Measurements from ENCODE around the gene BORCS5. TPM values are rescaled to one million over a fixed set of nuclear protein-coding genes. Genes with fewer than 3 reads are reported as not detected.

BORCS5 gene
- total RNA-seq, 1 donor from 2014 or later: 10.1 TPM

DNA sequence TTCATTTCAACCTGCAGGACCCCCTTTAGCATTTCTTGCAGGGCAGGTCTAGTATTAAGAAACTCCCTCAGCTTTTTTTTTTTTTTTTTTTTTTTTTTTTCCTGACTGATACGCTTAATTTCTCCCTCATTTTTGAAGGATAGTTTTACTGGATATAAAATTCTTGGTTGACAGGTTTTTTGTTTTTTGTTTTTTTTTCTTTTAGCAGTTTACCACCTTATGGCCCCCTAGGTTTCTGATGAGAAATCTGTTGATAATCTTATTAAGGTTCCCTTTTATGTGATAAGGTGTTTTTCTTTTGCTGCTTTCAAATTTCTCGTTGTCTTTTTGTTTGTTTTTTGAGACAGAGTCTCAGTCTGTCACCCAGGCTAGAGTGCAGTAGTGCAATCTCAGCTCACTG, 66.5 kb downstream of the BORCS5 start:
- intact Hi-C loops (cut with DNase I): no loop called here
- TF ChIP-seq, protein P1, sequence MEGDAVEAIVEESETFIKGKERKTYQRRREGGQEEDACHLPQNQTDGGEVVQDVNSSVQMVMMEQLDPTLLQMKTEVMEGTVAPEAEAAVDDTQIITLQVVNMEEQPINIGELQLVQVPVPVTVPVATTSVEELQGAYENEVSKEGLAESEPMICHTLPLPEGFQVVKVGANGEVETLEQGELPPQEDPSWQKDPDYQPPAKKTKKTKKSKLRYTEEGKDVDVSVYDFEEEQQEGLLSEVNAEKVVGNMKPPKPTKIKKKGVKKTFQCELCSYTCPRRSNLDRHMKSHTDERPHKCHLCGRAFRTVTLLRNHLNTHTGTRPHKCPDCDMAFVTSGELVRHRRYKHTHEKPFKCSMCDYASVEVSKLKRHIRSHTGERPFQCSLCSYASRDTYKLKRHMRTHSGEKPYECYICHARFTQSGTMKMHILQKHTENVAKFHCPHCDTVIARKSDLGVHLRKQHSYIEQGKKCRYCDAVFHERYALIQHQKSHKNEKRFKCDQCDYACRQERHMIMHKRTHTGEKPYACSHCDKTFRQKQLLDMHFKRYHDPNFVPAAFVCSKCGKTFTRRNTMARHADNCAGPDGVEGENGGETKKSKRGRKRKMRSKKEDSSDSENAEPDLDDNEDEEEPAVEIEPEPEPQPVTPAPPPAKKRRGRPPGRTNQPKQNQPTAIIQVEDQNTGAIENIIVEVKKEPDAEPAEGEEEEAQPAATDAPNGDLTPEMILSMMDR (IDR thresholded peaks at IDR 0.05): no peak
- no peak for DNase-seq

DNA sequence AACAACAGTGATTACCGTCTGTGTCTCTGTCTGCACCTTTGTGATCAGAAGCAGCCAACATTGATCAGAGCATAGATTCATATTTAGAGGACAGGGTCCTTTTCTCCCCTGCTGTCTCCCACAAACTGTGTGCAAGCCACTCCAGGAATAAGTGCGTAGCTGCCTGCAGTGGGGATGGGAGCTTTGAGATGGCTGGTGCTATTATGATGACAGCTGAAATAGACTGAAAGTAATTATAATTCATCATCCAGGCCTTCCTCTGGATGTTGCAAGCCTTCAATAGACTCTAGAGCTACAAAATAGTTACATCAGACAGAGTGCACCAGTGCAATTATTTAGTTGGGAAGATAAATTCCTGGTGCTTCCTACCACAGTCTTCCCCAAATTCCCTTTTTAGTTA, 68.1 kb downstream of the BORCS5 start:
- TF ChIP-seq, protein P1 (IDR thresholded peaks at IDR 0.05): no peak
- DNase-seq (no peak), ATAC-seq (peak; percentile 12 to 22)
- H3K4me3 ChIP-seq: no peak overlapping the region
- no peaks in the 10 kb centered on the region for H3K27me3 ChIP-seq (ENCODE audit: low read depth)
- H3K9me3 ChIP-seq: peaks cover 14% of the 10 kb centered on the region
- H3K36me3 ChIP-seq: no peaks in the 10 kb centered on the region
- H3K27ac ChIP-seq: peak overlapping the region; percentile 61
- peaks cover 29% of the 10 kb centered on the region for H3K4me1 ChIP-seq
- intact Hi-C loops (cut with DNase I): no loop called here

More for the DNA sequence above, 66.5 kb downstream of the BORCS5 start:
- Histone ChIP-seq H3K27ac (no peak overlapping the region), H3K27me3 (ENCODE audit: low read depth) (no peaks in the 10 kb centered on the region), H3K4me1 (peaks cover 18% of the 10 kb centered on the region), H3K9me3 (peaks cover 14% of the 10 kb centered on the region), H3K4me3 (no peak overlapping the region), H3K36me3 (no peaks in the 10 kb centered on the region)
- no peak for ATAC-seq

DNA sequence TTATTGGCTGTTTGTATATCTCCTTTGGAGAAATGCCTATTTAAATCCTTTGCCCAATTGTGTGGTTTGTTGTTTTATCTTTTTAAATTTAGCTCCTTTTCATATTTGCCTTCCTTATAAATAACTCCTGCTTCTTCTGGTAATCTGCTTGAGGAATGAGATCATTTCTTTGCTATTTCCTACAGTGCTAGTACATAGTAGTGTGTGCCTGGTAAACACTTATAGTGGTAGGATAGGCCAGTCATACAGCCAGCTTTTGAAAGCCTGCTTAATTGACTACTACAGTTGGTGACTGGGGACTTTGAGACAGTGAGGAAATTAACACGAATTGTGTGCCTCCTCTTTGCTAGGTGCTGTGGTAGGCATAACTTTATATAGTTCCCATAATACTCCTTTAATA, 68.7 kb downstream of the BORCS5 start:
- DNase-seq (no peak), ATAC-seq (peak; percentile 96 to 97)
- Histone ChIP-seq H3K4me3 (no peak overlapping the region), H3K4me1 (peaks cover 31% of the 10 kb centered on the region), H3K27ac (peak overlapping the region; percentile 61), H3K36me3 (no peaks in the 10 kb centered on the region), H3K27me3 (ENCODE audit: low read depth) (no peaks in the 10 kb centered on the region), H3K9me3 (peaks cover 14% of the 10 kb centered on the region)
- TF ChIP-seq, protein P1 (IDR thresholded peaks at IDR 0.05): no peak
- intact Hi-C loops (cut with DNase I): no loop called here

DNA sequence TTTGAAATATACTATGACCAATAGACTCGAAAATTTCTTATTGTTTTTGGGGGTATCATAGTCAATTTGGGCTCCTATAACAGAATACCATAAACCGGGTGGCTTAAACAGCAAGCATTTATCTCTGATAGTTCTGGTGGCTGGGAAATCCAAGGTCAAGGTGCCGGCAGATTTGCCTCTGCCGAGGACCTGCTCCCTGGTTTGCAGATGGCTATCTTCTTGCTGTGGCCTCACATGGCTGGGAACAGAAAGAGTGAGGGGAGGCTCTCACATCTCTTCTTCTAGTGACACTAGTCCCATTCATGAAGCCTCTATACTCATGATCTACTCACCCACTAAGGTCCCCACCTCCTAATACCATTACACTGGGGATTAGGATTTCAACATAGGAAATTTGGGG, 70.7 kb downstream of the BORCS5 start:
- ATAC-seq (no peak), DNase-seq (no peak)
- Histone ChIP-seq H3K9me3 (peaks cover 14% of the 10 kb centered on the region), H3K27me3 (ENCODE audit: low read depth) (no peaks in the 10 kb centered on the region), H3K36me3 (no peaks in the 10 kb centered on the region), H3K4me3 (no peak overlapping the region), H3K27ac (peak overlapping the region; percentile 31), H3K4me1 (peaks cover 50% of the 10 kb centered on the region)
- intact Hi-C loops (cut with DNase I): no loop called here
- TF ChIP-seq, protein P1 (IDR thresholded peaks at IDR 0.05): no peak

DNA sequence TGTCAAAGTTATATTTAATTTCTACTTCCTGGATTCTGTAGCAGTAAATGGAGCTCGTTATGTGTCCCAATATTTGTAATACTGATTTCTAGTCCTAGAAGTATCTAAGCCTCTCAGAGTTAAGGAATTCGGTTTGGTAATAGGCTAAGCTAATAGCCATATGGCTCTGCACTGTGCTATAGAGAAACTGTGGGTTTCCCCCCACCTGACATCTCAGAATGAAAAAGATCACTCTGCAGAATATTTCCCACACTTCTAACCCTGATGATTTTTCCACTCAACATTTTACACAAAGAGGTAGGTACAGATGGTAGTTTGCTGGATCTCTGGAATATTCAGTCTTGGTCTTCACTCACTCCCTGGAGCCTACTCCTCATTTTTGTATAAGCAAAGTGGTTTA, 71.2 kb downstream of the BORCS5 start:
- H3K4me1 ChIP-seq: peaks cover 55% of the 10 kb centered on the region
- H3K9me3 ChIP-seq: peaks cover 11% of the 10 kb centered on the region
- TF ChIP-seq, protein P1 (IDR thresholded peaks at IDR 0.05): no peak
- no peaks in the 10 kb centered on the region for H3K36me3 ChIP-seq
- no peaks in the 10 kb centered on the region for H3K27me3 ChIP-seq (ENCODE audit: low read depth)
- intact Hi-C loops (cut with DNase I): no loop called here
- H3K4me3 ChIP-seq: no peak overlapping the region
- peak in 1 of 2 donors; percentile 38 for ATAC-seq
- no peak for DNase-seq
- no peak overlapping the region for H3K27ac ChIP-seq

All from lower lobe of right lung (tissue), 2 donors.